Measurements from ENCODE around the gene SIGLEC1.

GRCh38 chr20:3705970-3706739, 6.2 kb downstream of the SIGLEC1 start:
- TF ChIP-seq, protein P1, sequence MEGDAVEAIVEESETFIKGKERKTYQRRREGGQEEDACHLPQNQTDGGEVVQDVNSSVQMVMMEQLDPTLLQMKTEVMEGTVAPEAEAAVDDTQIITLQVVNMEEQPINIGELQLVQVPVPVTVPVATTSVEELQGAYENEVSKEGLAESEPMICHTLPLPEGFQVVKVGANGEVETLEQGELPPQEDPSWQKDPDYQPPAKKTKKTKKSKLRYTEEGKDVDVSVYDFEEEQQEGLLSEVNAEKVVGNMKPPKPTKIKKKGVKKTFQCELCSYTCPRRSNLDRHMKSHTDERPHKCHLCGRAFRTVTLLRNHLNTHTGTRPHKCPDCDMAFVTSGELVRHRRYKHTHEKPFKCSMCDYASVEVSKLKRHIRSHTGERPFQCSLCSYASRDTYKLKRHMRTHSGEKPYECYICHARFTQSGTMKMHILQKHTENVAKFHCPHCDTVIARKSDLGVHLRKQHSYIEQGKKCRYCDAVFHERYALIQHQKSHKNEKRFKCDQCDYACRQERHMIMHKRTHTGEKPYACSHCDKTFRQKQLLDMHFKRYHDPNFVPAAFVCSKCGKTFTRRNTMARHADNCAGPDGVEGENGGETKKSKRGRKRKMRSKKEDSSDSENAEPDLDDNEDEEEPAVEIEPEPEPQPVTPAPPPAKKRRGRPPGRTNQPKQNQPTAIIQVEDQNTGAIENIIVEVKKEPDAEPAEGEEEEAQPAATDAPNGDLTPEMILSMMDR (IDR thresholded peaks at IDR 0.05), result no peak
- TF ChIP-seq EP300 (IDR thresholded peaks at IDR 0.05) (no peak), POLR2A (IDR thresholded peaks at IDR 0.05) (no peak)
